ENCODE data around the gene TRIM62.

DNA sequence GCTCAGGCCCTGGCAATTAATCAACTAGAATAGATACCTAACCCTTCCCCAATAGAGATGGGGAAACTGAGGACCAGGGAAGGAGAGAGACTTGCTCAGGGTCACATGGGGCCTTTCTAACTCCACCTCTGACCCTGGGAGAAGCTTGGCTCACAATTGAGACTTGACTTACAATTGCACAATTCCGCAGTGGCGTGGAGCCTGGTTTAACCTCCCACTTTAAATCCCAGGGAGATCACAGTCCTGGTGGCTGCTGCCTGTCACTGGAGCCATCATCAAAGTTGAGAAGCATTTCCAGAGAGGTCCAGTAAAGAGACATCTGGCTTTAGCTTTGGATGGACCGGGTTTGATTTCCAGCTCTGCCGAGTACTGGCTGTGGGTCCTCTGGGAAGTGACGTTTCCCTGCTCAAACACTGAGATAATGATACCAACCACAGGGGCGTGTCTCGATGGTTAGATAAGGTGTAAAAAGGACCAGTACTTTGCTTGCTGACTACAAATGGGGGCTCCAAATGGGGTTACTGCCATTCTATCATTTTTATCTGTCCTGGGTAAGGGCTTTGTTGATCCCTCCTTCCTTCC is 39.3 kb downstream of the TRIM62 start:
- TF ChIP-seq, protein P1, sequence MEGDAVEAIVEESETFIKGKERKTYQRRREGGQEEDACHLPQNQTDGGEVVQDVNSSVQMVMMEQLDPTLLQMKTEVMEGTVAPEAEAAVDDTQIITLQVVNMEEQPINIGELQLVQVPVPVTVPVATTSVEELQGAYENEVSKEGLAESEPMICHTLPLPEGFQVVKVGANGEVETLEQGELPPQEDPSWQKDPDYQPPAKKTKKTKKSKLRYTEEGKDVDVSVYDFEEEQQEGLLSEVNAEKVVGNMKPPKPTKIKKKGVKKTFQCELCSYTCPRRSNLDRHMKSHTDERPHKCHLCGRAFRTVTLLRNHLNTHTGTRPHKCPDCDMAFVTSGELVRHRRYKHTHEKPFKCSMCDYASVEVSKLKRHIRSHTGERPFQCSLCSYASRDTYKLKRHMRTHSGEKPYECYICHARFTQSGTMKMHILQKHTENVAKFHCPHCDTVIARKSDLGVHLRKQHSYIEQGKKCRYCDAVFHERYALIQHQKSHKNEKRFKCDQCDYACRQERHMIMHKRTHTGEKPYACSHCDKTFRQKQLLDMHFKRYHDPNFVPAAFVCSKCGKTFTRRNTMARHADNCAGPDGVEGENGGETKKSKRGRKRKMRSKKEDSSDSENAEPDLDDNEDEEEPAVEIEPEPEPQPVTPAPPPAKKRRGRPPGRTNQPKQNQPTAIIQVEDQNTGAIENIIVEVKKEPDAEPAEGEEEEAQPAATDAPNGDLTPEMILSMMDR (IDR thresholded peaks at IDR 0.05) = no peak
- TF ChIP-seq POLR2A (IDR thresholded peaks at IDR 0.05) = no peak
